Heart left ventricle (tissue), 13 donors: ENCODE measurements around the gene NDUFV3.

Source experiments
- CTCF ChIP-seq, 12 donors: fragments of 200-600 bp; sonication (generic) in 4 of 12; IDR thresholded peaks; one replicate each; pipeline versions ENCODE4 v1.5.0 to v1.8.0; 2018 to 2022; ENCODE audit warnings: antibody characterized with exemption in 12 of 12, mild to moderate bottlenecking in 5 of 12
- POLR2A ChIP-seq, 2 donors: fragments of 450-650 bp; IDR thresholded peaks; one replicate each; pipeline ENCODE4 v1.6.1; 2017; ENCODE audit warnings: antibody characterized with exemption in 2 of 2, mild to moderate bottlenecking in 2 of 2, moderate library complexity in 2 of 2
- donor health status: ischemic (EF 13 %, LVEDD 7.1; RV severe dilation, severe dysfunction).
- donor health status: DM: no; HTN: yes; CAD: no.
- donor health status: DM: no; HTN: no; CAD: no.
- donor health status: ischemic (EF 25% LVEDD 6.9; RV normal size, moderate dysfunction).
- donor health status: ischemic (EF 25% LVEDD 5.7; RV mildly dilated, moderate dysfunction).
- donor health status: ischemic (EF 35%, LVEDD 5.7; RV mildly dilated, moderate dysfunction).
- donor health status: nonischemic (EF 11% LVEDD 7.7; RV severe dilation, severe dysfunction).
- donor health status: DM: yes; HTN: yes; CAD: no.
- donor health status: PGD.
- donor health status: ischemic (EF 29% LVEDD 5.4; RV normal size, mild dysfunction).
- donor health status: nonischemic (EF 23%, LVEDD 6.1; RV moderate dilation, normal function).

GRCh38 chr21:42868196-42868595 lies 24.9 kb upstream of the NDUFV3 start:
- TF ChIP-seq CTCF (IDR thresholded peaks at IDR 0.05) (no peak), POLR2A (IDR thresholded peaks at IDR 0.05) (no peak)
